Ammon's horn (tissue), 1 donor: ENCODE data around the gene CABLES2.
"Not testable (repeated sequence)": the region's sequence is repeated elsewhere in the genome, so short reads cannot be mapped to it uniquely, and the experiment has no call there.

ENCODE experiments used
- DNase-seq: peaks from one replicate; pipeline ENCODE4 v3.0.0-alpha.2; 2016; ENCODE audit warnings: low spot score

Gene CABLES2

GRCh38 chr20:62433658-62434497 is 26.8 kb upstream of the CABLES2 start:
- peak; percentile 45 for DNase-seq

GRCh38 chr20:62430866-62431447 is 23.9 kb upstream of the CABLES2 start:
- no peak for DNase-seq

GRCh38 chr20:62430311-62430853 is 23.3 kb upstream of the CABLES2 start:
- no peak for DNase-seq

GRCh38 chr20:62429455-62430310 is 22.6 kb upstream of the CABLES2 start:
- DNase-seq: no peak

GRCh38 chr20:62428396-62429295 is 21.6 kb upstream of the CABLES2 start:
- DNase-seq: no peak

- no peak for DNase-seq
These were observed 20.9 kb upstream of the CABLES2 start for GRCh38 chr20:62428002-62428372.

- DNase-seq: no peak
These were observed 20.3 kb upstream of the CABLES2 start, which contains the start of gene RBBP8NL for GRCh38 chr20:62427172-62428001. Gene RBBP8NL (minus strand): TSS chr20:62427539. CDS start chr20:62419647, 7,892 bp downstream.

- DNase-seq: no peak
These were observed 19.6 kb upstream of the CABLES2 start for GRCh38 chr20:62426699-62427131.

GRCh38 chr20:62426059-62426348 is 18.9 kb upstream of the CABLES2 start:
- DNase-seq: not testable (repeated sequence)

GRCh38 chr20:62425281-62426058 is 18.4 kb upstream of the CABLES2 start:
- DNase-seq: no peak

GRCh38 chr20:62424249-62425107 is 17.4 kb upstream of the CABLES2 start:
- no peak for DNase-seq

GRCh38 chr20:62423326-62423706 is 16.2 kb upstream of the CABLES2 start:
- DNase-seq: no peak

- no peak for DNase-seq
These were observed 15.7 kb upstream of the CABLES2 start for GRCh38 chr20:62422636-62423325.

GRCh38 chr20:62421716-62421990 is 14.6 kb upstream of the CABLES2 start:
- DNase-seq: no peak

GRCh38 chr20:62420846-62421715 is 14.0 kb upstream of the CABLES2 start:
- no peak for DNase-seq

- DNase-seq: no peak
These were observed 12.7 kb upstream of the CABLES2 start for GRCh38 chr20:62419759-62420158.

- DNase-seq: no peak
These were observed 11.8 kb upstream of the CABLES2 start for GRCh38 chr20:62418709-62419487.
